NCI-H345 treated with DMSO at 0.1 percent for 48 hours (cell line): ENCODE results near the gene SMARCAD1.

ENCODE experiments used
- DNase-seq: peaks from one replicate; lab custom pipeline; 2025; ENCODE audit not compliant: unreplicated experiment; lab: John Stamatoyannopoulos, UW

The SMARCAD1 gene

DNA sequence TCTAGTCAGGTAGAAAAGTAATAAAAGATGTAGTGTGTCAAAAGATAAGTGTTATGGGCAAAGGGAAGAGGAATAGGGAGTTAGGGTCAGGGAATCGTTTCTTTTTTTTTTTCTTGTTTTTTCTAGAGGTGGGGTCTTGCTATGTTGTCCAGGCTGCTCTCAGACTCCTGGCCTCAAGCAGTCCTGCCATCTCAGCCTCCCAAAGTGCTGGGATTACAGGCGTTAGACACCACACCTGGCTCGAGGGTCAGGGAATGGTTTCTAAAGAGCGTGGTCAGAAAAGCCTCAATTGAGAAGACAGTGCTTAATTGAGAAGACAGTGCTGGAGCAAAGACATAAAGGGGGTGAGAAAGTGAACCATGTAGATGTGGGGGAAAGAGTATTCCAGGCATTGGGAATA lies 19.1 kb downstream of the SMARCAD1 start:
- no peak for DNase-seq

DNA sequence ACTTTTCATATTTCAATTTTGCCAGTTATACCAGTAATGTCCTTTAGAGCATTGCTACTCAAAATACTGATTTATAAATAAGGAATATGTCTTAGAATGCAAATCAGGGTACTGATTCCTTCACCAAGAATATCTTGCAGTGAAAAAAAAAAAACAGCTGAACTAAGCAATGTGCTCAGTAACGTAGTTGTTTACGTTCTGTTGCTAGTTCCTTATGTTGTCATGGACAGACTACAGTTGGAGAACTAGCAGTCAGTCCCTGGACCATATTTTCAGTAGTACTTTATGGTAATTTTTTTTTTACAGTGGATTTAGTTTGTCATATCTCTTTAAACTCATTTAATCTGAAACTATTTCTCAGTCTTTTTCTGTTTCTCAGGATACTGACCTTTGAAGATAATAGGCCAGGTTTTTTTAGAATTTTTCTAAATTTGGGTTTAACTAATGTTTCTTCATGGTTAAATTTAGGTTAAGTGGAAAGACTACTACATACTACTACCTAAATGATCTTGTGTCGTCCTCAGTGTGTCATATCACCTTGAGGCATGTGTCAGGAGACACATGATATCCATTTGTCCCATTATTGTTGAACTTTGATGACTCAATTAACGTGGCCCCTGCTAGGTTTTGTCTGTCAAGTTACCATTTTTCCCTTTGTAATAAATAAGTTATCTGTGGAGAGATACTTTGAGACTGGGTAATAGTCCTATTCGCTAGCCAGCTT lies 21.0 kb downstream of the SMARCAD1 start:
- no peak for DNase-seq

DNA sequence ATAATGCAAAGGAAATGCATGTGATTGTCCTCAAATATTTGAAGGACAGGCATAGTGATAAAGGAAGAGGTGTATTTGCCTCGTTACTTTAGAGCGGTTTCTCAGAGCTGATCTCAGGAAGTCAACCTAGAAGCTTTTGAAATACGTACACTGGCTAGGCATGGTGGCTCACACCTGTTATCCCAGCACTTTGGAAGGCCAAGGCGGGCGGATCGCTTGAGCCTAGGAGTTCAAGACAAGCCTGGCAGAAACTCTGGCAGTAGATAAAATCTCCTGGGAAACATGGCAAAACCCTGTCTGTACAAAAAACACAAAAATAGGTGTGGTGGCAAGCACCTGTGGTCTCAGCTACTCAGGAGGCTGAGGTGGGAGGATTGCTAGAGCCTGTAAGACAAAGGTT lies 24.9 kb downstream of the SMARCAD1 start:
- no peak for DNase-seq

GRCh38 chr4:94235825-94236224 lies 28.2 kb downstream of the SMARCAD1 start:
- no peak for DNase-seq

DNA sequence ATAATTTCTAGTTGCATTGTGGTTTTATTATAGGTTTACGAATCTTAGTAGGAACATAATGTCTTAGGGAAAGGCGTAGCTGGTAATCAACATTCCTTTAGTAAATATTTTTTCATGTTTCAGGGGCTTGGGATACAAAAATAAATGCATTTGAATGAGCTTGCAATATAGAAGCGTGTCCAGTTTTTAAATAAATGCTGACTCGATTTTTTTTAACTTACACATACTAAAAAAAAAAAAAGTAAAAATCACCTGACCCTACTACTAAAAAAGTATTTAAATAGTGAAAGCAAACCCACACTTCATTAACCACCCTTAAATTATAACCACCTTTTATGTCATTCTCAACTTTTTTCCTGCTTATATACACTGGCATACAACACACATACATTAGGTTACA lies 29.6 kb downstream of the SMARCAD1 start:
- DNase-seq = no peak

GRCh38 chr4:94238160-94238559 lies 30.5 kb downstream of the SMARCAD1 start:
- no peak for DNase-seq

DNA sequence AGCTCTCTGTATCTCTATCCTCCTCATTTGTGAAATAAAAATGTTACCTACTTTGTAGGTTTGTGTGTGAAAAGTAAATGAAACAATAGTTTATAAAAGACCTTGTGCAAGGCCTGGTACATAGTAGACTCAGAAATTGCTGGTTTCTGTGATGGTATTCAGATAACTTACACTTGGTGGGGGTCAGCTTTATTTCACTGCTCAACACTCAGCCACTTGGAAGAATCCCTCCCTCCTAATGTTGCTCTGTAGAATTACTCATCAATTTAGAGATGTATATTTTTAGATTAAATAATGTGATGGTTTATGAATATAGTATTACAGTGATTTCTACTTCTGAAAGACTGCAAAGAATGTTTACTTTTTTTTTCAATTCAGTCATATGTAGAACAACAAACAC lies 32.7 kb downstream of the SMARCAD1 start:
- DNase-seq = no peak

- DNase-seq = no peak
Observed at GRCh38 chr4:94244087-94244828, 36.6 kb downstream of the SMARCAD1 start.

GRCh38 chr4:94244829-94245185 lies 37.1 kb downstream of the SMARCAD1 start:
- DNase-seq = no peak

DNA sequence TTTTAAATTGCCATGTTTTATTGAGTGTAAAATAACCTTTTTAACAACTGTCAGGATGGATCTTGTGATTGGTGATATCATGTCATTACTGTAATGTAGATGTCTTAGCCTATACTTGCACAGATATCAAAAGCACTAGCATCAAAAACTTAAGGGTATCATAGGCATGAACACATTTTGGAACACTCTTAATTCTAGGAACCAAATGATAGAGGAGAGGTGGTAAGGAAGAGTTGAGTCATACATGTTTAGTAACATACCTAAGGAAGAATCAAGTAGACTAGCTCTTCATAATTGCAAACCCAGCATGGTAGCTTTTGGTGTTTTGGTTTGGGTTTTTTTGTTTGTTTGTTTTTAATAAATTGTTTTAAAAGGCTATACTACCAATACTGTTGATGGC lies 43.4 kb downstream of the SMARCAD1 start:
- DNase-seq = no peak

- DNase-seq = no peak
Observed at GRCh38 chr4:94253036-94253435, 45.4 kb downstream of the SMARCAD1 start.

GRCh38 chr4:94256144-94256783 lies 48.6 kb downstream of the SMARCAD1 start:
- DNase-seq = no peak

DNA sequence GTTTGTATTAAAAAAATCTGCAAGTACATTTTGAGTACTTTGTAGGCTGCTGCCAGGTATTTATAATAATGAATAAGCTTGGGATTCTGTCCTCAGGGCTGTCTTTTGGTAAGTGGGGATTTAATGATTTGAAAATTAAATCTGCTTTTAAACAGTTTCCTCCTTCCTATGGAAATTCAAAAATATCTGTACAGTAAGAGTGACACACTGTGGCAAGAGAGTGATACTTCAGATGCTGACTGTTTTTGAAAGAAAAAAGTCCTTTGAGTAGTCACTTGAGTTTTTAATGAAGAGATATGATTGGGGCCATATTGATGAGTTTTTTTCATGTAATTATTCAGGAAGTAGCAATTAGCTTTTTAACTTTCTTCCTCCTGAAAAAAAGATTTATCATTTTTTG lies 49.2 kb downstream of the SMARCAD1 start:
- no peak for DNase-seq

- DNase-seq = no peak
Observed at GRCh38 chr4:94262163-94263016, 54.7 kb downstream of the SMARCAD1 start.

- no peak for DNase-seq
Observed at GRCh38 chr4:94267037-94267436, 59.4 kb downstream of the SMARCAD1 start.

DNA sequence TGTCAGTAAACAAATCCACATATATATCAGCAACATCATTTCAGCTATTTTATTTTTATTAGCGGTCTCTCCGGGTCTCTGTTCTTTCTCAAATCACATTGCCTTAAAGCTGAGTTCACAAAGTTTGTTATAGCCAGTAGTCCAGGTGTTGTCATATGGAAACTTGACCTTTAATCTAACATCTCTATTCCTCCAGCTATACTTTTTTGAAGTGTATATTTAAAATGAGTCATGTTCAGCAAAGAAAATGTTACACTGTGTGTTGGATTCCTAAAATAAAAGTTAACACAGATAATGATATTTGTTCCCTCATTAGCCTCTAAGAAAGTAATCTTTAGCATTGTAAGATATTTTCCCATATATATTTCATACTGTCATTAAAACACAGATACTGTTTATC lies 63.6 kb downstream of the SMARCAD1 start:
- no peak for DNase-seq

GRCh38 chr4:94274912-94275311 lies 67.2 kb downstream of the SMARCAD1 start:
- no peak for DNase-seq

DNA sequence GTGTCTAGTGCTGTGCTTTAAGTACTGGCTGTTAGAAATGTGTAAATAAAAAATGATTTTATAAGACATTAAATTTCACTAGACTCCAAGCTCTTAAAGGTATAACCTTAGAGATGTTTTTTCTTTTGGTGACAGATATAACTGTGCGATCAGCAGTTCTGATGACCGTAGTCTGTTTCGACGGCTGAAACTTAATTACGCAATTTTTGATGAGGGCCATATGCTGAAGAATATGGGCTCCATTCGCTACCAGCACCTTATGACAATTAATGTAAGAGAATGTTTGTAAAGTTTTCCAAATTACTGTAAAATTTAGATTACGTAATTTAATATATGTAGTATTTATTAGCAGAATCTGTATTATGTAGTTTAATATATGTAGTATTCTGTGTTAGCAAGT lies 68.5 kb downstream of the SMARCAD1 start:
- no peak for DNase-seq

DNA sequence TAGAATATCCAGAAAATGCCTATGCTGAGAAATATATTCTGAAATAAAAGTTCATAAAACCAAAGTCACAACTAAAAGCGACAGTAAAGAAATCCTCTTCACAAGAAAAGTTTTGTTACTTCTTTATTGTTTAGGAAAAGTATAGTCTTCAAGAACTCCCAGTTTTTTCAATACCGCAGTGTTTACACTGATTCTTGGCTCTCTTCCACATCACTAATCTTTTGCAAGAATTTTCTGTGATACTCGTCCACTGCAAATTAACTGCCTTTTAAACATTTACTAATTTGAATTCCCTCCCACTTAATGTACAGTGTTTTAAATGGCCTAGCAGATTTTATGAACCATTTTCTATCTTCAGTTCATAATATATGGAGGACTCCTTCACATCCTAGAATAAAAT lies 69.9 kb downstream of the SMARCAD1 start:
- no peak for DNase-seq

- DNase-seq = no peak
Observed at GRCh38 chr4:94278781-94279180, 71.1 kb downstream of the SMARCAD1 start.

DNA sequence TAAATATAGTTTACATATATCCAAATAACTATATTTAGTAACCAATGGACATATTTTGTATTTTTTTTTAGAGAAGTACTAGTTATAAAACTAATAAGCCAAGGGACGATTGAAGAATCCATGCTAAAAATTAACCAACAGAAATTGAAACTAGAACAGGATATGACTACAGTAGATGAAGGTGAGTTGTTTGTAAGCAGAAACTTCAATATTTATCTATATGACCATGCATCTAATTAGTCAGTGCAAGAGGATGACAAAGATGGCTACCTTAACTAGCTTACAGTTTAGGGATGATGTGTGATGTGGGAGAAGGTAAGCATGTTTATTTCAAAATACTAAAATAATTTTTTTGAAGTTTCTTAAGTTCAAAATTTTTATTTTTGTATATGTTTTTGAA lies 77.2 kb downstream of the SMARCAD1 start:
- DNase-seq = no peak
